ENCODE results near the gene PTK7.

GRCh38 chr6:43125555-43125954 lies 49.4 kb downstream of the PTK7 start:
- TF ChIP-seq CTCF (IDR thresholded peaks at IDR 0.05; ENCODE audit: low read depth, low read length) = no peak
- no peak for TF ChIP-seq EZH2phosphoT487 (IDR thresholded peaks at IDR 0.05; ENCODE audit: low read depth)
